ENCODE measurements around the gene LYAR. TPM values are rescaled to one million over a fixed set of nuclear protein-coding genes. Genes with fewer than 3 reads are reported as not detected.

The LYAR gene
- total RNA-seq, 1 donor from 2014 or later, result 13.5 TPM

DNA sequence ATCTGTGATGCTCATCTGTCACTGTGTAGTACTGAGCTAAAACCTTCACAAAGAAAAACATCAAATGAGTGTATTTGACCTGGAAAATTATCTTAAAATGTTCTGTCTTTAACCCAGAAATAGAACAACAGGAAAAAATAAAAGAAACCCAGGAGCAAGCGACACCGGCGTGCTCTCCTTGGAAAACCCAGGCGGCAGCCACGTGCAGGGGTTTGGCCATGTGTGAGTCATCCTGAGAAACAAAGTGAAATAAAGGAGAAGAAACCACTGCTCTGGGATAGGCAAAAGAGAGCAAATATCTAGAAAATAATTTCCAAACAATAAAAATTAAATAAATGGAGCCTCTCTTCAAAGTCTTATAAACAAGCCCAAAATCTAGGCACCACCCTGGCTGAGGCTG lies 22.0 kb downstream of the LYAR start:
- Histone ChIP-seq H3K4me3 (ENCODE audit: insufficient read depth, low read depth, low read length) (no peak overlapping the region), H3K27me3 (ENCODE audit: insufficient read depth, low read length) (no peaks in the 10 kb centered on the region), H2AFZ (ENCODE audit: low read depth, low read length) (no peak overlapping the region), H3K9me3 (ENCODE audit: insufficient read depth, low read depth, low read length) (no peaks in the 10 kb centered on the region), H4K20me1 (ENCODE audit: insufficient read depth, low read length) (no peaks in the 10 kb centered on the region), H3K27ac (ENCODE audit: low read depth, low read length) (no peak overlapping the region), H3K4me2 (ENCODE audit: low read length) (no peak overlapping the region), H3K79me2 (ENCODE audit: insufficient read depth, low read length) (no peaks in the 10 kb centered on the region), H3K4me1 (ENCODE audit: insufficient read depth, low read length) (peaks cover 9% of the 10 kb centered on the region), H3K9ac (ENCODE audit: low read length) (no peak overlapping the region), H3K36me3 (ENCODE audit: insufficient read depth, low read length) (peaks cover 23% of the 10 kb centered on the region)
- no peak overlapping the region for H3K4me3 Mint-ChIP-seq (ENCODE audit: unreplicated experiment)
- H3K27me3 Mint-ChIP-seq (ENCODE audit: low read depth, unreplicated experiment), result peaks cover 2% of the 10 kb centered on the region
- no peak overlapping the region for H3K27ac Mint-ChIP-seq (ENCODE audit: unreplicated experiment)
- no peak for TF ChIP-seq EZH2 (IDR thresholded peaks at IDR 0.05; ENCODE audit: insufficient read depth, low read length)
- TF ChIP-seq, protein P1, sequence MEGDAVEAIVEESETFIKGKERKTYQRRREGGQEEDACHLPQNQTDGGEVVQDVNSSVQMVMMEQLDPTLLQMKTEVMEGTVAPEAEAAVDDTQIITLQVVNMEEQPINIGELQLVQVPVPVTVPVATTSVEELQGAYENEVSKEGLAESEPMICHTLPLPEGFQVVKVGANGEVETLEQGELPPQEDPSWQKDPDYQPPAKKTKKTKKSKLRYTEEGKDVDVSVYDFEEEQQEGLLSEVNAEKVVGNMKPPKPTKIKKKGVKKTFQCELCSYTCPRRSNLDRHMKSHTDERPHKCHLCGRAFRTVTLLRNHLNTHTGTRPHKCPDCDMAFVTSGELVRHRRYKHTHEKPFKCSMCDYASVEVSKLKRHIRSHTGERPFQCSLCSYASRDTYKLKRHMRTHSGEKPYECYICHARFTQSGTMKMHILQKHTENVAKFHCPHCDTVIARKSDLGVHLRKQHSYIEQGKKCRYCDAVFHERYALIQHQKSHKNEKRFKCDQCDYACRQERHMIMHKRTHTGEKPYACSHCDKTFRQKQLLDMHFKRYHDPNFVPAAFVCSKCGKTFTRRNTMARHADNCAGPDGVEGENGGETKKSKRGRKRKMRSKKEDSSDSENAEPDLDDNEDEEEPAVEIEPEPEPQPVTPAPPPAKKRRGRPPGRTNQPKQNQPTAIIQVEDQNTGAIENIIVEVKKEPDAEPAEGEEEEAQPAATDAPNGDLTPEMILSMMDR (IDR thresholded peaks at IDR 0.05; ENCODE audit: insufficient read depth, low read depth, low read length), result no peak
- H3K4me1 Mint-ChIP-seq (ENCODE audit: low read depth, unreplicated experiment), result peaks cover 17% of the 10 kb centered on the region
- no peak for DNase-seq (ENCODE audit: low read depth)
- FAIRE-seq, result no peak
- no peaks in the 10 kb centered on the region for H3K9me3 Mint-ChIP-seq (ENCODE audit: unreplicated experiment)
- peaks cover 3% of the 10 kb centered on the region for H3K36me3 Mint-ChIP-seq (ENCODE audit: low read depth, unreplicated experiment)

DNA sequence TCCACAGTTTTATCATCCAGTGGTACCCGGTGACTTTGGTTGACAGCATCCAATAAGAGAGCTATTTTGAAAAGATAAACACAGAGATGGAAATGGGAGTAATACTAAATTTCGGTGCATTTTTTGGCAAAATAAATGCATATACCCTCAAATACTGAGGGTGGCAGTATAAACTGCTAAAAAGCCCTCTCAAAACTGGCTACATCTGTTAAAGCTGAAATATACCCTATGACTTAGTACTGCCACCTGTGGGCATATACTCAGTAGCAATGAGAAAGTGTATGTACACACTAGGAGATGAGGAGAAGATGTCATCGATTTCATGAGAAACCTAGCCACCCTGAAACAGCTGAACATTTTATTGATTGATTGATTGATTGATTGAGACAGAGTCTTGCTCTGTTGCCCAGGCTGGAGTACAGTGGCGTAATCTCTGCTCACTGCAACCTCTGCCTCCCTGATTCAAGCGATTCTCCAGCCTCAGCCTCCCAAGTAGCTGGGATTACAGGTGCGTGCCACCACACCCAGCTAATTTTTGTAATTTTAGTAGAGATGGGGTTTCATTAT lies 29.7 kb downstream of the LYAR start:
- Mint-ChIP-seq H3K4me3 (ENCODE audit: unreplicated experiment) (no peak overlapping the region), H3K36me3 (ENCODE audit: low read depth, unreplicated experiment) (no peaks in the 10 kb centered on the region)
- H3K27me3 ChIP-seq (ENCODE audit: insufficient read depth, low read length), result peaks cover 11% of the 10 kb centered on the region

More for the DNA sequence above, 29.7 kb downstream of the LYAR start:
- no peaks in the 10 kb centered on the region for H3K9me3 Mint-ChIP-seq (ENCODE audit: unreplicated experiment)
- Histone ChIP-seq H3K9ac (ENCODE audit: low read length) (no peak overlapping the region), H3K79me2 (ENCODE audit: insufficient read depth, low read length) (no peaks in the 10 kb centered on the region), H3K4me2 (ENCODE audit: low read length) (no peak overlapping the region), H3K27ac (ENCODE audit: low read depth, low read length) (no peak overlapping the region), H3K4me3 (ENCODE audit: insufficient read depth, low read depth, low read length) (no peak overlapping the region), H3K36me3 (ENCODE audit: insufficient read depth, low read length) (no peaks in the 10 kb centered on the region), H3K4me1 (ENCODE audit: insufficient read depth, low read length) (no peaks in the 10 kb centered on the region), H2AFZ (ENCODE audit: low read depth, low read length) (no peak overlapping the region), H3K9me3 (ENCODE audit: insufficient read depth, low read depth, low read length) (no peaks in the 10 kb centered on the region), H4K20me1 (ENCODE audit: insufficient read depth, low read length) (no peaks in the 10 kb centered on the region)
- DNase-seq (ENCODE audit: low read depth) (peak; percentile 36), FAIRE-seq (no peak)
- H3K27me3 Mint-ChIP-seq (ENCODE audit: low read depth, unreplicated experiment), result peaks cover 7% of the 10 kb centered on the region
- TF ChIP-seq, protein P1 (IDR thresholded peaks at IDR 0.05; ENCODE audit: insufficient read depth, low read depth, low read length), result peak; percentile 59
- TF ChIP-seq EZH2 (IDR thresholded peaks at IDR 0.05; ENCODE audit: insufficient read depth, low read length), result no peak
- H3K4me1 Mint-ChIP-seq (ENCODE audit: low read depth, unreplicated experiment), result no peaks in the 10 kb centered on the region
- no peak overlapping the region for H3K27ac Mint-ChIP-seq (ENCODE audit: unreplicated experiment)

All from astrocyte (in vitro differentiated cells and primary cell).